ENCODE measurements around the gene FAM240A. TPM values are rescaled to one million over a fixed set of nuclear protein-coding genes. Genes with fewer than 3 reads are reported as not detected.

The FAM240A gene
- total and polyA plus RNA-seq, 4 donors, result not detected

GRCh38 chr3:46594723-46595122, 17.6 kb upstream of the FAM240A start:
- no peaks in the 10 kb centered on the region for H3K27me3 ChIP-seq (ENCODE audit: control insufficient read depth in 4 of 4, insufficient read depth in 4 of 4, low read length in 3 of 4)
- no peaks in the 10 kb centered on the region for H3K4me1 ChIP-seq (ENCODE audit: control insufficient read depth in 4 of 4, insufficient read depth in 4 of 4, low read length in 3 of 4)
- H3K4me3 ChIP-seq (ENCODE audit: low read depth in 1 of 3, low read length in 3 of 3), result no peak overlapping the region
- no peak for DNase-seq (ENCODE audit: low spot score)
- H3K27ac ChIP-seq (ENCODE audit: low read depth in 1 of 2, low read length in 2 of 2), result no peak overlapping the region
- no peak overlapping the region for H3K9ac ChIP-seq (ENCODE audit: low read depth in 1 of 2, low read length in 2 of 2)
- TF ChIP-seq MAX (IDR thresholded peaks at IDR 0.05) (no peak), REST (IDR thresholded peaks at IDR 0.05) (no peak), CTCF (IDR thresholded peaks at IDR 0.05; ENCODE audit: low read depth, low read length, missing input control) (no peak)
- H3K36me3 ChIP-seq (ENCODE audit: control insufficient read depth in 4 of 4, insufficient read depth in 3 of 4, low read depth in 1 of 4, low read length in 3 of 4), result no peaks in the 10 kb centered on the region
- 91% methylated on average over 4 of the region's 4 CpGs for WGBS
- no peaks in the 10 kb centered on the region for H3K9me3 ChIP-seq (ENCODE audit: control insufficient read depth in 4 of 4, low read length in 3 of 4)

GRCh38 chr3:46595819-46596314, 16.5 kb upstream of the FAM240A start:
- no peak for TF ChIP-seq REST (IDR thresholded peaks at IDR 0.05)
- no peak for TF ChIP-seq RAD21 (IDR thresholded peaks at IDR 0.05)
- TF ChIP-seq EGR1 (IDR thresholded peaks at IDR 0.05; ENCODE audit: low read depth in 2 of 2), result no peak
- no peak for TF ChIP-seq SP1 (IDR thresholded peaks at IDR 0.05)
- no peak for TF ChIP-seq ATF3 (IDR thresholded peaks at IDR 0.05)
- TF ChIP-seq HNF4G (IDR thresholded peaks at IDR 0.05), result no peak
- no peak overlapping the region for H3K27ac ChIP-seq (ENCODE audit: low read depth in 1 of 2, low read length in 2 of 2)
- no peak overlapping the region for H3K4me3 ChIP-seq (ENCODE audit: low read depth in 1 of 3, low read length in 3 of 3)
- no peaks in the 10 kb centered on the region for H3K36me3 ChIP-seq (ENCODE audit: control insufficient read depth in 4 of 4, insufficient read depth in 3 of 4, low read depth in 1 of 4, low read length in 3 of 4)
- H3K9ac ChIP-seq (ENCODE audit: low read depth in 1 of 2, low read length in 2 of 2), result no peak overlapping the region
- 88% methylated on average over 8 of the region's 8 CpGs for WGBS
- H3K27me3 ChIP-seq (ENCODE audit: control insufficient read depth in 4 of 4, insufficient read depth in 4 of 4, low read length in 3 of 4), result no peaks in the 10 kb centered on the region
- no peaks in the 10 kb centered on the region for H3K4me1 ChIP-seq (ENCODE audit: control insufficient read depth in 4 of 4, insufficient read depth in 4 of 4, low read length in 3 of 4)
- no peak for DNase-seq (ENCODE audit: low spot score)
- no peaks in the 10 kb centered on the region for H3K9me3 ChIP-seq (ENCODE audit: control insufficient read depth in 4 of 4, low read length in 3 of 4)
